HepG2 (cell line): Measurements from ENCODE around the gene GLB1L. TPM values are rescaled to one million over a fixed set of nuclear protein-coding genes. Genes with fewer than 3 reads are reported as not detected.

ENCODE experiments used
- FOSL2 ChIP-seq: sonication (generic); formaldehyde crosslinking; IDR thresholded peaks from 2 replicates; pipeline ENCODE4 v1.4.0; 2020; ENCODE audit warnings: missing genetic modification reagents
- FOXA3 ChIP-seq: IDR thresholded peaks from 2 replicates; pipeline ENCODE4 v1.6.1; 2016; ENCODE audit warnings: missing genetic modification reagents, missing compliant biosample characterization
- GPN1 ChIP-seq: sonication (generic); formaldehyde crosslinking; IDR thresholded peaks from 2 replicates; pipeline ENCODE4 v1.5.1; 2020; ENCODE audit warnings: missing genetic modification reagents, borderline replicate concordance
- HOXA3 ChIP-seq: sonication (generic); formaldehyde crosslinking; IDR thresholded peaks from 2 replicates; pipeline ENCODE4 v1.5.0; 2020; ENCODE audit warnings: missing genetic modification reagents
- MATR3 ChIP-seq: sonication (generic); formaldehyde crosslinking; IDR thresholded peaks from 2 replicates; pipeline ENCODE4 v1.4.0; 2020; ENCODE audit warnings: missing genetic modification reagents
- SALL2 ChIP-seq: sonication (generic); formaldehyde crosslinking; IDR thresholded peaks from 2 replicates; pipeline ENCODE4 v1.8.1; 2023; ENCODE audit warnings: mild to moderate bottlenecking, missing genetic modification reagents, inconsistent platforms
- ZBTB20 ChIP-seq: sonication (generic); formaldehyde crosslinking; IDR thresholded peaks from 2 replicates; pipeline ENCODE4 v1.8.1; 2023; ENCODE audit warnings: missing genetic modification reagents, low read depth, mild to moderate bottlenecking, borderline replicate concordance
- ZBTB25 ChIP-seq: IDR thresholded peaks from 2 replicates; pipeline ENCODE4 v1.6.1; 2018; ENCODE audit warnings: missing genetic modification reagents
- ZFP90 ChIP-seq: sonication (generic); formaldehyde crosslinking; IDR thresholded peaks from 2 replicates; pipeline ENCODE4 v1.8.0; 2022; ENCODE audit warnings: missing genetic modification reagents, mild to moderate bottlenecking, inconsistent platforms, borderline replicate concordance
- ZHX1 ChIP-seq: sonication (generic); formaldehyde crosslinking; IDR thresholded peaks from 2 replicates; pipeline ENCODE4 v1.8.1; 2022; ENCODE audit warnings: low read depth, mild to moderate bottlenecking, missing genetic modification reagents
- ZNF605 ChIP-seq: sonication (generic); formaldehyde crosslinking; IDR thresholded peaks from 2 replicates; pipeline ENCODE4 v1.8.0; 2022; ENCODE audit warnings: mild to moderate bottlenecking, missing genetic modification reagents
- ZNF607 ChIP-seq: sonication (generic); formaldehyde crosslinking; IDR thresholded peaks from 2 replicates; pipeline ENCODE4 v1.5.1; 2020; ENCODE audit warnings: missing genetic modification reagents, mild to moderate bottlenecking, borderline replicate concordance
- ZNF616 ChIP-seq: sonication (generic); formaldehyde crosslinking; IDR thresholded peaks from 2 replicates; pipeline ENCODE4 v1.5.0; 2020; ENCODE audit warnings: low read depth, mild to moderate bottlenecking, missing genetic modification reagents
- ZNF782 ChIP-seq: sonication (generic); formaldehyde crosslinking; IDR thresholded peaks from 2 replicates; pipeline ENCODE4 v1.4.0; 2020; ENCODE audit warnings: missing genetic modification reagents, mild to moderate bottlenecking, borderline replicate concordance
- polyA plus RNA-seq, 8 experiments: library from polyadenylated mRNA; depleted of rRNA in 3 of 8; stranded (reverse) in 7 of 8; unstranded in 1 of 8; fragments of >200 nt; fragmentation: Illumina TruSeq in 4 of 8; extraction: Trizol in 4 of 8; gene quantifications; 2 replicates each; pipeline versions ENCODE4 v1.2.1 to v1.2.3, GENCODE V29; 2011 to 2016; ENCODE audit warnings: low read depth in 4 of 8, missing spikeins in 1 of 8, mixed read lengths in 1 of 8; ENCODE audit not compliant: insufficient read depth in 1 of 8
- total RNA-seq, 5 experiments: library from RNA; depleted of rRNA; stranded (reverse); fragments of >200 nt; fragmentation: Illumina TruSeq; extraction: Trizol; gene quantifications; 2 replicates each; pipeline ENCODE4 v1.2.3, GENCODE V29; 2016; ENCODE audit warnings: low read depth in 1 of 5
- TF ChIP-seq, protein P1 (sequence below), 2 experiments: sonication (generic) in 1 of 2; formaldehyde crosslinking in 1 of 2; IDR thresholded peaks; 2 replicates each; pipeline versions ENCODE4 v1.6.1 to v1.9.0; 2014 to 2022; ENCODE audit warnings: antibody characterized with exemption in 1 of 2, borderline replicate concordance in 1 of 2, inconsistent platforms in 1 of 2, low read depth in 1 of 2, missing genetic modification reagents in 1 of 2

GLB1L gene
- total and polyA plus RNA-seq, 2 of the 13 experiments (the other 11 are each of a cell fraction or from before 2014, with no cell fraction given) = 6.8 to 7.3 TPM

DNA sequence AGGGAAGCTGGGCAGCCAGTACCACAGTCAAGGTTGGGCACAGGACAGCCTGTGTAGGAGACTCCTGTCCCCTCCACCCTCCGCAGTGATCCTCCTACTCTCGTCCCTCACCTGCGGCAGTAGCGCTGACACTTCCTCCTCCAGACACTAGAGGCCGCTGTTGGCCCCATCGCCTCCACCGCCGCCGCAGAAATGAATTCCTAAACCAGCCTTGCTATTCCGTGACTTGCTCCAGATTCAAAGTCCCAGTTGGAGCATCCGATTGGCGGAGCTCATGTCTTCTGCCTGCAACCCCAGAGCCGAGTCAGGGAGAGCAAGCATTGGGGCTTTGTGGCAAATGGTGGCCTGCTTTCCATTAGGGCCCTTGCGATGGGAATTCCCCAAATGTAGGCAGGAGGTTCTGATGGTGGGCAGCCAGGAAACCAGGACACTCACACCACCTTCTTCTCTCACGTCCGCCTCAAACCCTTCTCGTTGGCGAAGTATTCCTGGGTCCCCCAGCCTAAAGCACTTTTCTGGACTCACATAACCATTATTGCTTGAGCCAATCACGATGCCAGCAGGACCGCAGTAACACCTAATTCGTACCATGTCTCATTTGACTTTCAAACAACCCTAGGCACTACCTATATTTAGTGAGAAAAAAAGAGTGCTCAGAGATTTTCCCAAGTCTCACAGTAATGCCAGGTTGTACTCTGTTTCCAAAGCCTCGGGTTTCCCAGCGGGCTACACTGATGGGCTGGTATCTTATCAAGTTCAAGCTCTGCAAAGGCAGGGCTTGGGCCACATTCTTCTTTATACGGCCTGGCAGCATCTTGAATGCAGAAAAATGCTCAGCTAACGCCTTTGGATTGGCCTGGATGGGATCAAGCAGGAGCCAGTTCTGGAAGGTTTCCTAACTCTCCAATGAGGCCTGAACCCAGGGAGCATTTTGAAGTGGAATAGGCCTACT lies 32.7 kb upstream of the GLB1L start (continued):
- TF ChIP-seq, protein P1, sequence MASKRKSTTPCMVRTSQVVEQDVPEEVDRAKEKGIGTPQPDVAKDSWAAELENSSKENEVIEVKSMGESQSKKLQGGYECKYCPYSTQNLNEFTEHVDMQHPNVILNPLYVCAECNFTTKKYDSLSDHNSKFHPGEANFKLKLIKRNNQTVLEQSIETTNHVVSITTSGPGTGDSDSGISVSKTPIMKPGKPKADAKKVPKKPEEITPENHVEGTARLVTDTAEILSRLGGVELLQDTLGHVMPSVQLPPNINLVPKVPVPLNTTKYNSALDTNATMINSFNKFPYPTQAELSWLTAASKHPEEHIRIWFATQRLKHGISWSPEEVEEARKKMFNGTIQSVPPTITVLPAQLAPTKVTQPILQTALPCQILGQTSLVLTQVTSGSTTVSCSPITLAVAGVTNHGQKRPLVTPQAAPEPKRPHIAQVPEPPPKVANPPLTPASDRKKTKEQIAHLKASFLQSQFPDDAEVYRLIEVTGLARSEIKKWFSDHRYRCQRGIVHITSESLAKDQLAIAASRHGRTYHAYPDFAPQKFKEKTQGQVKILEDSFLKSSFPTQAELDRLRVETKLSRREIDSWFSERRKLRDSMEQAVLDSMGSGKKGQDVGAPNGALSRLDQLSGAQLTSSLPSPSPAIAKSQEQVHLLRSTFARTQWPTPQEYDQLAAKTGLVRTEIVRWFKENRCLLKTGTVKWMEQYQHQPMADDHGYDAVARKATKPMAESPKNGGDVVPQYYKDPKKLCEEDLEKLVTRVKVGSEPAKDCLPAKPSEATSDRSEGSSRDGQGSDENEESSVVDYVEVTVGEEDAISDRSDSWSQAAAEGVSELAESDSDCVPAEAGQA (IDR thresholded peaks at IDR 0.05; ENCODE audit: low read depth) = peak; percentile 33; the same call in 1 of the 2 replicates
- TF ChIP-seq, protein P1 (CRISPR knock-in tag; IDR thresholded peaks at IDR 0.05; ENCODE audit: borderline replicate concordance) = no peak
- 0 out of 2 replicates have a peak, but pooled peaks have one; percentile 34 for TF ChIP-seq ZNF607
- peak; percentile 40; the same call in 1 of the 2 replicates for TF ChIP-seq FOXA3 (CRISPR knock-in tag)
- TF ChIP-seq SALL2 (CRISPR knock-in tag) = no peak
- 0 out of 2 replicates have a peak, but pooled peaks have one; percentile 21 for TF ChIP-seq ZNF605 (CRISPR knock-in tag)
- no peak for TF ChIP-seq MATR3
- no peak for TF ChIP-seq GPN1 (CRISPR knock-in tag)
- TF ChIP-seq HOXA3 (CRISPR knock-in tag) = peak; percentile 65; the same call in 1 of the 2 replicates
- no peak; the same call in 1 of the 2 replicates for TF ChIP-seq ZFP90 (CRISPR knock-in tag)
- TF ChIP-seq ZHX1 (CRISPR knock-in tag) = 0 out of 2 replicates have a peak, but pooled peaks have one; percentile 15
- no peak; the same call in 1 of the 2 replicates for TF ChIP-seq FOSL2 (CRISPR knock-in tag)
- TF ChIP-seq ZNF782 (CRISPR knock-in tag) = no peak
- TF ChIP-seq ZBTB25 (CRISPR knock-in tag) = 0 out of 2 replicates have a peak, but pooled peaks have one; percentile 47
- TF ChIP-seq ZBTB20 (CRISPR knock-in tag) = no peak
- no peak for TF ChIP-seq ZNF616 (CRISPR knock-in tag)
